DOHH2 (cell line): ENCODE results near the gene CD248.

Experiments used
- EZH2phosphoT487 ChIP-seq: fragments of 200-600 bp; sonication (generic); IDR thresholded peaks from 2 replicates; pipeline ENCODE4 v1.6.1; 2017; ENCODE audit warnings: borderline replicate concordance, mild to moderate bottlenecking, antibody characterized with exemption, low read length, moderate library complexity, mixed read lengths
- TF ChIP-seq, protein P1 (sequence below): fragments of 200-600 bp; sonication (generic); IDR thresholded peaks from one replicate; pipeline ENCODE4 v1.5.1; 2014; ENCODE audit warnings: antibody characterized with exemption, mild to moderate bottlenecking, low read depth, low read length; ENCODE audit not compliant: poor library complexity, severe bottlenecking

DNA sequence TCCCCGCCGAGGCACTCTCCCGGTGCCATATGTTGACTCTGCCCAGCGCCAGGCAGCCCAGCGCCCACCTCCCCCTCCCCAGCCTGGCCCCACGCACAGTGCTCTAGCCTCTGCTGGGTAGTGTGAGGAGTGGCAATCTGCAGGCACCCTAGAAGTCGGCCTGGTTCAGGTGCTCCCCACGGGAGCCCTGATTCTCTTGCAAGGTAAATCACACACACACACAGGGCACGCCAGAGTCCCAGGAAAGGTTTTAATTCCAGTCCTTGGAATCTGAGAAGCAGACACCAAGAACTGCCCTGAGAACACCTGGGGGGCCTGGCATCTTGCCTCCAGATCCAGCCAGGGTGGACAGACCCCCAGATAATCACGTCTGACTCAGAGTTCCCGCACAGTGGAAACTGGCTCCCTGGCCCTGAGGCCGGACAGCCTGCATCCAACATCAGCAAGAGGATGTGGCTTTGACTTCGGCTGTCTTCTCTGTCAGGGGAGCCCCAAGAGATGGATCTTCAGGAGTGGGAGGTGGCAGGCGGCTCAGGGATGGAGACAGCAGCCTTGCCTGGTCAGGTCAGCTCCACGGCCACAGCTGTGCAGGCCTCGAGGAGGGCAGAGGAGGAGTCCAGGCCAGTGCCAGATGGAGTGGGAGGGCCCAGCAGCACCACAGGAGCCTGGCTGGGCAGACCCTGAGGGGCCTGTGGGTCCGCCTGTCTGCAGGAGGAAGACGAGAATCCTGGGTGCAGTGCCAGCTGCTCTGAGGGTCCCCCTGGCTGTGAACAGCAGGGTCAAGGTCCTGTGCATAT lies 20.5 kb upstream of the CD248 start:
- TF ChIP-seq, protein P1, sequence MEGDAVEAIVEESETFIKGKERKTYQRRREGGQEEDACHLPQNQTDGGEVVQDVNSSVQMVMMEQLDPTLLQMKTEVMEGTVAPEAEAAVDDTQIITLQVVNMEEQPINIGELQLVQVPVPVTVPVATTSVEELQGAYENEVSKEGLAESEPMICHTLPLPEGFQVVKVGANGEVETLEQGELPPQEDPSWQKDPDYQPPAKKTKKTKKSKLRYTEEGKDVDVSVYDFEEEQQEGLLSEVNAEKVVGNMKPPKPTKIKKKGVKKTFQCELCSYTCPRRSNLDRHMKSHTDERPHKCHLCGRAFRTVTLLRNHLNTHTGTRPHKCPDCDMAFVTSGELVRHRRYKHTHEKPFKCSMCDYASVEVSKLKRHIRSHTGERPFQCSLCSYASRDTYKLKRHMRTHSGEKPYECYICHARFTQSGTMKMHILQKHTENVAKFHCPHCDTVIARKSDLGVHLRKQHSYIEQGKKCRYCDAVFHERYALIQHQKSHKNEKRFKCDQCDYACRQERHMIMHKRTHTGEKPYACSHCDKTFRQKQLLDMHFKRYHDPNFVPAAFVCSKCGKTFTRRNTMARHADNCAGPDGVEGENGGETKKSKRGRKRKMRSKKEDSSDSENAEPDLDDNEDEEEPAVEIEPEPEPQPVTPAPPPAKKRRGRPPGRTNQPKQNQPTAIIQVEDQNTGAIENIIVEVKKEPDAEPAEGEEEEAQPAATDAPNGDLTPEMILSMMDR, result no peak
- no peak for TF ChIP-seq EZH2phosphoT487
